ENCODE data around the gene MED26.

DNA sequence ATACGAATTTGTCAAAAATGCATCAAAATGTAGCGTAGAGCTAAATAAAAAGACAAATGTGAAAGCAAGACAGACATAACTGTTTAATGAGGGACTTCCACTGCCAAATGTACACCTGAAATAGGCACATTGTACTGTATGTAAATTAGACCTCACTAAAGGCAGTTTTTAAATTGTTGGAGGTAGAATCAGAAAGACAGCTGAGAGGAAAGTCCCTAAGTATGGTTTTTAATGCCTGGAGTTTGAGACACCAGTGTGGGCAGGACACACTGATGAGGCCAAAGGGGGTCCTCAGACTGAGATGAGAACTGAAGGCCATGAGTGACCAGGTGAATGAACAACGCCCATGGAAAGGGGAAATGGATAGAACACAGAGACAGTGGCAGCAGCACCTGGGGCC lies 22.9 kb downstream of the MED26 start:
- TF ChIP-seq, protein P1, sequence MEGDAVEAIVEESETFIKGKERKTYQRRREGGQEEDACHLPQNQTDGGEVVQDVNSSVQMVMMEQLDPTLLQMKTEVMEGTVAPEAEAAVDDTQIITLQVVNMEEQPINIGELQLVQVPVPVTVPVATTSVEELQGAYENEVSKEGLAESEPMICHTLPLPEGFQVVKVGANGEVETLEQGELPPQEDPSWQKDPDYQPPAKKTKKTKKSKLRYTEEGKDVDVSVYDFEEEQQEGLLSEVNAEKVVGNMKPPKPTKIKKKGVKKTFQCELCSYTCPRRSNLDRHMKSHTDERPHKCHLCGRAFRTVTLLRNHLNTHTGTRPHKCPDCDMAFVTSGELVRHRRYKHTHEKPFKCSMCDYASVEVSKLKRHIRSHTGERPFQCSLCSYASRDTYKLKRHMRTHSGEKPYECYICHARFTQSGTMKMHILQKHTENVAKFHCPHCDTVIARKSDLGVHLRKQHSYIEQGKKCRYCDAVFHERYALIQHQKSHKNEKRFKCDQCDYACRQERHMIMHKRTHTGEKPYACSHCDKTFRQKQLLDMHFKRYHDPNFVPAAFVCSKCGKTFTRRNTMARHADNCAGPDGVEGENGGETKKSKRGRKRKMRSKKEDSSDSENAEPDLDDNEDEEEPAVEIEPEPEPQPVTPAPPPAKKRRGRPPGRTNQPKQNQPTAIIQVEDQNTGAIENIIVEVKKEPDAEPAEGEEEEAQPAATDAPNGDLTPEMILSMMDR (conservative IDR thresholded peaks at IDR 0.05; ENCODE audit: low read depth in 2 of 2): no peak
- TF ChIP-seq POLR2AphosphoS5 (IDR thresholded peaks at IDR 0.05; ENCODE audit: low read depth): no peak
- TF ChIP-seq, protein P2, sequence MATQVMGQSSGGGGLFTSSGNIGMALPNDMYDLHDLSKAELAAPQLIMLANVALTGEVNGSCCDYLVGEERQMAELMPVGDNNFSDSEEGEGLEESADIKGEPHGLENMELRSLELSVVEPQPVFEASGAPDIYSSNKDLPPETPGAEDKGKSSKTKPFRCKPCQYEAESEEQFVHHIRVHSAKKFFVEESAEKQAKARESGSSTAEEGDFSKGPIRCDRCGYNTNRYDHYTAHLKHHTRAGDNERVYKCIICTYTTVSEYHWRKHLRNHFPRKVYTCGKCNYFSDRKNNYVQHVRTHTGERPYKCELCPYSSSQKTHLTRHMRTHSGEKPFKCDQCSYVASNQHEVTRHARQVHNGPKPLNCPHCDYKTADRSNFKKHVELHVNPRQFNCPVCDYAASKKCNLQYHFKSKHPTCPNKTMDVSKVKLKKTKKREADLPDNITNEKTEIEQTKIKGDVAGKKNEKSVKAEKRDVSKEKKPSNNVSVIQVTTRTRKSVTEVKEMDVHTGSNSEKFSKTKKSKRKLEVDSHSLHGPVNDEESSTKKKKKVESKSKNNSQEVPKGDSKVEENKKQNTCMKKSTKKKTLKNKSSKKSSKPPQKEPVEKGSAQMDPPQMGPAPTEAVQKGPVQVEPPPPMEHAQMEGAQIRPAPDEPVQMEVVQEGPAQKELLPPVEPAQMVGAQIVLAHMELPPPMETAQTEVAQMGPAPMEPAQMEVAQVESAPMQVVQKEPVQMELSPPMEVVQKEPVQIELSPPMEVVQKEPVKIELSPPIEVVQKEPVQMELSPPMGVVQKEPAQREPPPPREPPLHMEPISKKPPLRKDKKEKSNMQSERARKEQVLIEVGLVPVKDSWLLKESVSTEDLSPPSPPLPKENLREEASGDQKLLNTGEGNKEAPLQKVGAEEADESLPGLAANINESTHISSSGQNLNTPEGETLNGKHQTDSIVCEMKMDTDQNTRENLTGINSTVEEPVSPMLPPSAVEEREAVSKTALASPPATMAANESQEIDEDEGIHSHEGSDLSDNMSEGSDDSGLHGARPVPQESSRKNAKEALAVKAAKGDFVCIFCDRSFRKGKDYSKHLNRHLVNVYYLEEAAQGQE (IDR thresholded peaks at IDR 0.05; ENCODE audit: unreplicated experiment): no peak
- no peak for TF ChIP-seq EZH2phosphoT487 (IDR thresholded peaks at IDR 0.05; ENCODE audit: unreplicated experiment)
- TF ChIP-seq EZH2 (IDR thresholded peaks at IDR 0.05; ENCODE audit: low read depth, unreplicated experiment): no peak
- no peak for TF ChIP-seq STAT1 (IDR thresholded peaks at IDR 0.05; ENCODE audit: unreplicated experiment)
- no peak for TF ChIP-seq ZNF331 (CRISPR knock-in tag; IDR thresholded peaks at IDR 0.05; ENCODE audit: low read depth)
